H1 (cell line): ENCODE measurements around the gene TCEA2. TPM values are rescaled to one million over a fixed set of nuclear protein-coding genes. Genes with fewer than 3 reads are reported as not detected.

Experiments used
- CTCF ChIA-PET: fragments of 300-600 bp; sonication (Branson Sonifier 250); formaldehyde crosslinking; loops from one replicate; lab custom pipeline; 2021; ENCODE audit not compliant: partially characterized antibody; lab: Charles Lee
- POLR2A ChIA-PET: fragments of 300-600 bp; sonication (Branson Sonifier 250); formaldehyde crosslinking; loops from one replicate; lab custom pipeline; 2021; ENCODE audit warnings: inconsistent platforms; ENCODE audit not compliant: partially characterized antibody; lab: Charles Lee
- DNase-seq, 2 experiments: peaks; one replicate each; pipeline versions ENCODE4 v3.0.0 to v3.0.0-alpha.2; 2010 to 2022; ENCODE audit warnings: low spot score in 2 of 2, low read depth in 1 of 2, mixed read lengths in 1 of 2
- FAIRE-seq: peaks from 2 replicates; lab custom pipeline; 2011; peaks lifted over from hg19 to GRCh38; lab: Jason Lieb, UNC
- H2AFZ ChIP-seq: 2 replicates; pipeline ENCODE4 v1.8.1; 2012; ENCODE audit warnings: low read length, inconsistent platforms
- H2AK5ac ChIP-seq: 2 replicates; pipeline ENCODE4 v1.6.1; 2013; ENCODE audit warnings: low read depth, low read length
- H2BK120ac ChIP-seq: replicated peaks from 2 replicates; pipeline ENCODE3; 2013; ENCODE audit warnings: low read depth, low read length, inconsistent platforms
- H2BK12ac ChIP-seq: 2 replicates; pipeline ENCODE4 v1.6.1; 2013; ENCODE audit warnings: low read depth, low read length
- H2BK15ac ChIP-seq: 2 replicates; pipeline ENCODE4 v1.6.1; 2013; ENCODE audit warnings: low read length
- H2BK20ac ChIP-seq: 2 replicates; pipeline ENCODE4 v1.6.1; 2013; ENCODE audit warnings: low read length
- H2BK5ac ChIP-seq: 2 replicates; pipeline ENCODE4 v1.6.1; 2013; ENCODE audit warnings: low read depth, low read length
- H3K14ac ChIP-seq: 2 replicates; pipeline ENCODE4 v1.6.1; 2013; ENCODE audit warnings: inconsistent platforms; ENCODE audit not compliant: insufficient read length
- H3K18ac ChIP-seq: 2 replicates; pipeline ENCODE4 v1.6.1; 2013; ENCODE audit warnings: low read length; ENCODE audit errors: extremely low read depth
- H3K23ac ChIP-seq: 2 replicates; pipeline ENCODE4 v1.6.1; 2013; ENCODE audit warnings: inconsistent platforms; ENCODE audit not compliant: insufficient read length
- H3K23me2 ChIP-seq: 2 replicates; pipeline ENCODE4 v1.6.1; 2013; ENCODE audit warnings: low read depth, low read length
- H3K27ac ChIP-seq: 2 replicates; pipeline ENCODE4 v1.6.1; 2011; ENCODE audit warnings: low read depth, low read length, inconsistent platforms
- H3K27me3 ChIP-seq, 4 experiments: replicated peaks in 1 of 4; 1 replicate in 1 of 4; 2 replicates in 3 of 4; pipeline versions ENCODE4 v1.6.1 to v1.8.1; 2011 to 2013; ENCODE audit warnings: low read length in 3 of 4, mild to moderate bottlenecking in 3 of 4, inconsistent platforms in 2 of 4, mixed read lengths in 2 of 4, moderate library complexity in 1 of 4; ENCODE audit not compliant: control insufficient read depth in 3 of 4, insufficient read depth in 3 of 4; ENCODE audit errors: extremely low read depth in 1 of 4
- H3K36me3 ChIP-seq, 4 experiments: 2 replicates each; pipeline versions ENCODE4 v1.6.1 to v1.8.1; 2011 to 2013; ENCODE audit warnings: mild to moderate bottlenecking in 4 of 4, low read length in 3 of 4, moderate library complexity in 2 of 4, control low read depth in 1 of 4, inconsistent platforms in 1 of 4; ENCODE audit not compliant: insufficient read depth in 4 of 4, control insufficient read depth in 2 of 4
- H3K4ac ChIP-seq: replicated peaks from 2 replicates; pipeline ENCODE3; 2013; ENCODE audit warnings: low read length, low read depth, mixed read lengths, inconsistent platforms; ENCODE audit not compliant: insufficient read length
- H3K4me1 ChIP-seq, 4 experiments: replicated peaks in 1 of 4; 1 replicate in 1 of 4; 2 replicates in 3 of 4; pipeline versions ENCODE4 v1.6.1 to v1.8.1; 2011 to 2013; ENCODE audit warnings: low read length in 3 of 4, inconsistent platforms in 2 of 4, mixed read lengths in 1 of 4; ENCODE audit not compliant: insufficient read depth in 4 of 4, control insufficient read depth in 3 of 4
- H3K4me2 ChIP-seq, 2 experiments: 2 replicates each; pipeline versions ENCODE4 v1.6.1 to v1.8.1; 2011 to 2013; ENCODE audit warnings: low read depth in 2 of 2, low read length in 2 of 2, control low read depth in 1 of 2, inconsistent platforms in 1 of 2, mild to moderate bottlenecking in 1 of 2; ENCODE audit not compliant: insufficient read depth in 1 of 2
- H3K4me3 ChIP-seq, 4 experiments: fragments of 200-600, 300-600 bp in 1 of 4; sonication (generic), shearing (Covaris generic), sonication (Bioruptor Twin) in 1 of 4; 2 replicates each; pipeline versions ENCODE4 v1.5.1 to v1.8.1; 2011 to 2016; ENCODE audit warnings: low read length in 4 of 4, low read depth in 3 of 4, control low read depth in 2 of 4, inconsistent platforms in 2 of 4, mild to moderate bottlenecking in 2 of 4, mixed read lengths in 1 of 4, moderate library complexity in 1 of 4; ENCODE audit not compliant: insufficient read depth in 2 of 4; ENCODE audit errors: extremely low read depth in 1 of 4
- H3K56ac ChIP-seq: replicated peaks from 2 replicates; pipeline ENCODE3; 2013; ENCODE audit warnings: low read depth, mild to moderate bottlenecking, mixed read lengths, low read length, inconsistent platforms; ENCODE audit not compliant: insufficient read length
- H3K79me1 ChIP-seq: 2 replicates; pipeline ENCODE4 v1.6.1; 2013; ENCODE audit warnings: low read depth, low read length, control low read depth
- H3K79me2 ChIP-seq, 2 experiments: 2 replicates each; pipeline versions ENCODE4 v1.6.1 to v1.8.1; 2012 to 2013; ENCODE audit warnings: low read length in 2 of 2, mild to moderate bottlenecking in 2 of 2, inconsistent platforms in 1 of 2; ENCODE audit not compliant: insufficient read depth in 2 of 2, control insufficient read depth in 1 of 2
- H3K9ac ChIP-seq, 4 experiments: replicated peaks in 1 of 4; 1 replicate in 1 of 4; 2 replicates in 3 of 4; pipeline versions ENCODE4 v1.6.1 to v1.8.1; 2011 to 2013; ENCODE audit warnings: low read depth in 3 of 4, low read length in 3 of 4, control low read depth in 2 of 4, mild to moderate bottlenecking in 2 of 4, moderate library complexity in 2 of 4, inconsistent platforms in 1 of 4; ENCODE audit errors: extremely low read depth in 1 of 4
- H3K9me3 ChIP-seq, 2 experiments: 2 replicates each; pipeline versions ENCODE4 v1.6.1 to v1.8.1; 2012 to 2013; ENCODE audit warnings: mild to moderate bottlenecking in 2 of 2, moderate library complexity in 2 of 2, control low read depth in 1 of 2, inconsistent platforms in 1 of 2, low read depth in 1 of 2, low read length in 1 of 2, mixed read lengths in 1 of 2; ENCODE audit not compliant: insufficient read depth in 2 of 2
- H4K20me1 ChIP-seq, 2 experiments: replicated peaks in 1 of 2; 2 replicates each; pipeline versions ENCODE3 to v1.8.1; 2011 to 2013; ENCODE audit warnings: inconsistent platforms in 2 of 2, low read length in 2 of 2, mild to moderate bottlenecking in 1 of 2; ENCODE audit not compliant: insufficient read depth in 2 of 2, control insufficient read depth in 1 of 2
- H4K5ac ChIP-seq: 2 replicates; pipeline ENCODE4 v1.6.1; 2013; ENCODE audit warnings: low read length, low read depth, mixed read lengths, inconsistent platforms; ENCODE audit not compliant: insufficient read length
- H4K8ac ChIP-seq: 2 replicates; pipeline ENCODE4 v1.8.0; 2013; ENCODE audit warnings: mild to moderate bottlenecking, moderate library complexity, low read length, inconsistent platforms; ENCODE audit not compliant: insufficient read depth; ENCODE audit errors: extremely low read depth
- H4K91ac ChIP-seq: replicated peaks from 2 replicates; pipeline ENCODE3; 2013; ENCODE audit warnings: low read length, mixed read lengths, inconsistent platforms; ENCODE audit not compliant: insufficient read length
- CBX5 ChIP-seq: fragments of 300-800, 300-1000 bp; sonication (generic); IDR thresholded peaks from 2 replicates; pipeline ENCODE4 v1.7.1; 2016; ENCODE audit warnings: antibody characterized with exemption, low read length, low read depth
- CBX8 ChIP-seq: fragments of 300-800, 300-1000 bp; sonication (generic); IDR thresholded peaks from 2 replicates; pipeline ENCODE4 v1.7.1; 2016; ENCODE audit warnings: low read depth, low read length, borderline replicate concordance
- CTBP2 ChIP-seq: IDR thresholded peaks from 2 replicates; pipeline ENCODE4 v1.7.0; 2011; ENCODE audit warnings: borderline replicate concordance, mild to moderate bottlenecking, moderate library complexity, mixed read lengths, low read length; ENCODE audit not compliant: insufficient read depth, insufficient read length
- GTF2F1 ChIP-seq: IDR thresholded peaks from 2 replicates; pipeline ENCODE4 v1.6.1; 2012; ENCODE audit warnings: low read depth, low read length, improper control_type of control experiment, borderline replicate concordance
- HDAC2 ChIP-seq, 2 experiments: fragments of 300-600 bp in 1 of 2; sonication (generic) in 1 of 2; IDR thresholded peaks; 2 replicates each; pipeline ENCODE4 v1.6.1; 2011 to 2012; ENCODE audit warnings: low read depth in 2 of 2, low read length in 2 of 2, mild to moderate bottlenecking in 2 of 2, moderate library complexity in 2 of 2, borderline replicate concordance in 1 of 2, inconsistent platforms in 1 of 2
- MAFK ChIP-seq: IDR thresholded peaks from 2 replicates; pipeline ENCODE4 v1.6.1; 2012; ENCODE audit warnings: low read depth, mild to moderate bottlenecking, improper control_type of control experiment, low read length
- NRF1 ChIP-seq: IDR thresholded peaks from 2 replicates; pipeline ENCODE4 v1.6.1; 2011; ENCODE audit warnings: mild to moderate bottlenecking, low read depth, low read length, improper control_type of control experiment
- RBBP5 ChIP-seq: IDR thresholded peaks from 2 replicates; pipeline ENCODE4 v1.7.1; 2012; ENCODE audit warnings: low read depth, mild to moderate bottlenecking, inconsistent platforms, low read length, moderate library complexity, borderline replicate concordance
- RFX5 ChIP-seq: IDR thresholded peaks from 2 replicates; pipeline ENCODE4 v1.6.1; 2011; ENCODE audit warnings: low read depth, low read length, improper control_type of control experiment, borderline replicate concordance
- SAP30 ChIP-seq: fragments of 300-600 bp; sonication (generic); IDR thresholded peaks from 2 replicates; pipeline ENCODE4 v1.7.1; 2012; ENCODE audit warnings: low read length, moderate library complexity, mild to moderate bottlenecking, inconsistent platforms; ENCODE audit not compliant: insufficient read depth, insufficient replicate concordance
- SIN3A ChIP-seq, 2 experiments: IDR thresholded peaks in 1 of 2; conservative IDR thresholded peaks in 1 of 2; 2 replicates each; pipeline ENCODE4 v1.6.1; 2011 to 2012; ENCODE audit warnings: low read length in 2 of 2, improper control_type of control experiment in 1 of 2, low read depth in 1 of 2, mild to moderate bottlenecking in 1 of 2
- SP1 ChIP-seq: IDR thresholded peaks from 2 replicates; pipeline ENCODE4 v1.6.1; 2011; ENCODE audit warnings: low read depth, low read length
- TBP ChIP-seq: IDR thresholded peaks from 2 replicates; pipeline ENCODE4 v1.6.1; 2011; ENCODE audit warnings: low read depth, low read length, improper control_type of control experiment
- TCF12 ChIP-seq: IDR thresholded peaks from 2 replicates; pipeline ENCODE4 v1.6.1; 2011; ENCODE audit warnings: low read depth, mild to moderate bottlenecking, low read length
- WGBS, 2 experiments: shearing (Covaris generic) in 1 of 2; methylation state at CpG; one replicate each; pipeline versions ENCODE4 v1.1.6 to v1.1.7; 2013 to 2015; ENCODE audit warnings: low lambda C conversion rate in 2 of 2, mixed read lengths in 2 of 2, inconsistent platforms in 1 of 2, low coverage in 1 of 2, missing lambda C conversion rate in 1 of 2; ENCODE audit not compliant: insufficient replicate concordance in 2 of 2, insufficient coverage in 1 of 2, insufficient read length in 1 of 2; ENCODE audit errors: extremely low coverage in 1 of 2, missing lambda C conversion rate in 1 of 2; 5-methylcytosine and 5-hydroxymethylcytosine counted together
- polyA plus RNA-seq, 7 experiments: library from polyadenylated mRNA; depleted of rRNA in 3 of 7; stranded (reverse) in 5 of 7; unstranded in 2 of 7; fragments of >200 nt in 5 of 7; fragments of 200-250 nt in 2 of 7; gene quantifications; 1 replicate in 5 of 7; 2 replicates in 1 of 7; 4 replicates in 1 of 7; pipeline versions ENCODE4 v1.2.1 to v1.2.3, GENCODE V29; 2011 to 2013; ENCODE audit warnings: missing spikeins in 2 of 7, mixed read lengths in 2 of 7
- total RNA-seq: library from RNA; stranded (reverse); fragmentation: NEBNext Ultra II Directional; extraction: Animal tissue kit (Norgen Biotek cat#: 25700); gene quantifications from 2 replicates; pipeline ENCODE4 v1.2.1, GENCODE V29; 2021

Gene TCEA2
- total and polyA plus RNA-seq, 2 of the 8 experiments (the other 6 are each of a cell fraction or from before 2014, with no cell fraction given): 41.4 to 42.3 TPM

- H2BK120ac ChIP-seq: no peak overlapping the region
- no peak overlapping the region for H3K14ac ChIP-seq
- no peak overlapping the region for H3K56ac ChIP-seq
- ChIA-PET POLR2A (no interaction called here), CTCF (interaction anchor here (4.9 to 13.0 kb wide), 3 partner anchors 14 to 31 kb away, joined by 41 to 144 read pairs (median 139); partner anchors contain the start of genes SOX18 and TCEA2)
- no peak overlapping the region for H3K4me3 ChIP-seq
- DNase-seq (no peak), FAIRE-seq (no peak)
- no peak overlapping the region for H2BK12ac ChIP-seq
- H3K27me3 ChIP-seq: peaks cover 6 to 43% (median 34%) of the 10 kb centered on the region in 4 experiments
- no peak overlapping the region for H3K27ac ChIP-seq
- H3K4me2 ChIP-seq: no peak overlapping the region
- no peak overlapping the region for H4K5ac ChIP-seq
- H3K18ac ChIP-seq: no peak overlapping the region
- peaks cover 12% of the 10 kb centered on the region; the same call in 1 of the 2 replicates for H3K23me2 ChIP-seq
- H4K20me1 ChIP-seq: peaks cover 1 to 2% of the 10 kb centered on the region in 2 experiments
- H3K9ac ChIP-seq: no peak overlapping the region
- peaks cover 0 to 18% (median 10%) of the 10 kb centered on the region in 4 experiments; a peak in 6 of 7 replicates for H3K4me1 ChIP-seq
- H2BK20ac ChIP-seq: no peak overlapping the region
- no peaks in the 10 kb centered on the region for H3K79me2 ChIP-seq
- H3K9me3 ChIP-seq: no peaks in the 10 kb centered on the region
- H2BK5ac ChIP-seq: no peak overlapping the region
- no peak for TF ChIP-seq TBP
- TF ChIP-seq GTF2F1: no peak
- TF ChIP-seq RFX5: no peak
- no peak for TF ChIP-seq SP1
- TF ChIP-seq SIN3A (conservative IDR thresholded peaks at IDR 0.05 in 1 of 2, IDR thresholded peaks at IDR 0.05 in 1 of 2; ENCODE audit: low read depth in 1 of 2, low read length in 2 of 2): no peak
- TF ChIP-seq CTBP2: no peak
- TF ChIP-seq TCF12: no peak
- TF ChIP-seq HDAC2 (IDR thresholded peaks at IDR 0.05; ENCODE audit: borderline replicate concordance in 1 of 2, low read depth in 2 of 2, low read length in 2 of 2): no peak
- no peak for TF ChIP-seq SAP30
- no peak for TF ChIP-seq CBX5
- TF ChIP-seq MAFK: no peak
- no peak for TF ChIP-seq CBX8
- no peak for TF ChIP-seq NRF1
- TF ChIP-seq RBBP5: no peak
- H3K4ac ChIP-seq: no peak overlapping the region
- H3K79me1 ChIP-seq: no peaks in the 10 kb centered on the region
- no peak overlapping the region for H2AFZ ChIP-seq
- no peak overlapping the region for H2BK15ac ChIP-seq
- H3K36me3 ChIP-seq: no peaks in the 10 kb centered on the region
- WGBS, 2 experiments: 97% methylated on average over 7 of the region's 11 CpGs; no CpG with 5 or more reads in 1 of the 2 experiments
- H3K23ac ChIP-seq: no peak overlapping the region
- no peak overlapping the region for H4K91ac ChIP-seq
- no peak overlapping the region for H4K8ac ChIP-seq
- H2AK5ac ChIP-seq: no peak overlapping the region
These were observed 23.8 kb downstream of the TCEA2 start for GRCh38 chr20:64086801-64087200.
